K562 (cell line): ENCODE measurements around the gene TOM1L2. TPM values are rescaled to one million over a fixed set of nuclear protein-coding genes. Genes with fewer than 3 reads are reported as not detected.

Source experiments
- BRCA1 ChIP-seq, 2 experiments: fragments of 450-650 bp in 1 of 2; sonication (generic) in 1 of 2; formaldehyde crosslinking in 1 of 2; IDR thresholded peaks; 2 replicates each; pipeline versions ENCODE4 v1.5.0 to v1.6.1; 2017 to 2020; ENCODE audit warnings: mild to moderate bottlenecking in 1 of 2, missing genetic modification reagents in 1 of 2
- DMBX1 ChIP-seq: fragments of 250-450 bp; sonication (Bioruptor Pico); IDR thresholded peaks from 2 replicates; pipeline ENCODE4 v1.8.0; 2022; ENCODE audit warnings: inconsistent platforms, mild to moderate bottlenecking, moderate library complexity, borderline replicate concordance
- MAFK ChIP-seq: IDR thresholded peaks from 2 replicates; pipeline ENCODE4 v1.6.1; 2011; ENCODE audit warnings: low read length, improper control_type of control experiment
- NFXL1 ChIP-seq: fragments of 450-650 bp; formaldehyde crosslinking; IDR thresholded peaks from 2 replicates; pipeline ENCODE4 v1.4.0; 2021; ENCODE audit warnings: mild to moderate bottlenecking
- RBM17 ChIP-seq: fragments of 200-400 bp; formaldehyde crosslinking; IDR thresholded peaks from 2 replicates; pipeline ENCODE4 v1.6.1; 2017; ENCODE audit warnings: low read depth, mild to moderate bottlenecking, low read length, borderline replicate concordance
- SREBF2 ChIP-seq: sonication (generic); formaldehyde crosslinking; IDR thresholded peaks from 2 replicates; pipeline ENCODE4 v1.4.0; 2020; ENCODE audit warnings: mild to moderate bottlenecking, missing genetic modification reagents
- ZNF354B ChIP-seq: fragments of 250-450 bp; sonication (Bioruptor Pico); IDR thresholded peaks from 2 replicates; pipeline ENCODE4 v1.4.0; 2020
- polyA plus RNA-seq, 8 experiments: library from polyadenylated mRNA; depleted of rRNA in 4 of 8; stranded (reverse) in 5 of 8; unstranded in 3 of 8; fragments of >200 nt; fragmentation: Nextera tagmentation in 2 of 8; fragmentation: Illumina TruSeq in 1 of 8; extraction: Ambion mirVana in 2 of 8; extraction: Trizol in 1 of 8; gene quantifications; 2 replicates each; pipeline versions ENCODE4 v1.2.1 to v1.2.3, GENCODE V29; 2011 to 2014; ENCODE audit warnings: inconsistent platforms in 1 of 8, missing spikeins in 1 of 8
- total RNA-seq, 7 experiments: library from RNA; depleted of rRNA in 6 of 7; stranded (reverse); fragments of >200 nt in 6 of 7; fragmentation: Illumina TruSeq in 2 of 7; extraction: Trizol in 2 of 7; gene quantifications; 2 replicates each; pipeline versions ENCODE4 v1.2.1 to v1.2.3, GENCODE V29; 2011 to 2021; ENCODE audit warnings: low replicate concordance in 1 of 7
- TF ChIP-seq, protein P1 (sequence below): fragments of 200-600 bp; sonication (generic); IDR thresholded peaks from one replicate; pipeline ENCODE4 v1.6.1; 2012; ENCODE audit warnings: mild to moderate bottlenecking, low read depth, low read length, inconsistent platforms
- TF ChIP-seq, protein P2 (sequence below): fragments of 250-450 bp; sonication (Bioruptor Pico); IDR thresholded peaks from 2 replicates; pipeline ENCODE4 v1.8.0; 2022; ENCODE audit warnings: inconsistent platforms
- TF ChIP-seq, protein P3 (sequence below): sonication (generic); formaldehyde crosslinking; IDR thresholded peaks from 2 replicates; pipeline ENCODE4 v1.5.0; 2020; ENCODE audit warnings: missing genetic modification reagents

The TOM1L2 gene
- total and polyA plus RNA-seq, 9 of the 15 experiments (the other 6 are each of a cell fraction or from before 2014, with no cell fraction given), result 0.07 to 6.0 (median 2.5) TPM

DNA sequence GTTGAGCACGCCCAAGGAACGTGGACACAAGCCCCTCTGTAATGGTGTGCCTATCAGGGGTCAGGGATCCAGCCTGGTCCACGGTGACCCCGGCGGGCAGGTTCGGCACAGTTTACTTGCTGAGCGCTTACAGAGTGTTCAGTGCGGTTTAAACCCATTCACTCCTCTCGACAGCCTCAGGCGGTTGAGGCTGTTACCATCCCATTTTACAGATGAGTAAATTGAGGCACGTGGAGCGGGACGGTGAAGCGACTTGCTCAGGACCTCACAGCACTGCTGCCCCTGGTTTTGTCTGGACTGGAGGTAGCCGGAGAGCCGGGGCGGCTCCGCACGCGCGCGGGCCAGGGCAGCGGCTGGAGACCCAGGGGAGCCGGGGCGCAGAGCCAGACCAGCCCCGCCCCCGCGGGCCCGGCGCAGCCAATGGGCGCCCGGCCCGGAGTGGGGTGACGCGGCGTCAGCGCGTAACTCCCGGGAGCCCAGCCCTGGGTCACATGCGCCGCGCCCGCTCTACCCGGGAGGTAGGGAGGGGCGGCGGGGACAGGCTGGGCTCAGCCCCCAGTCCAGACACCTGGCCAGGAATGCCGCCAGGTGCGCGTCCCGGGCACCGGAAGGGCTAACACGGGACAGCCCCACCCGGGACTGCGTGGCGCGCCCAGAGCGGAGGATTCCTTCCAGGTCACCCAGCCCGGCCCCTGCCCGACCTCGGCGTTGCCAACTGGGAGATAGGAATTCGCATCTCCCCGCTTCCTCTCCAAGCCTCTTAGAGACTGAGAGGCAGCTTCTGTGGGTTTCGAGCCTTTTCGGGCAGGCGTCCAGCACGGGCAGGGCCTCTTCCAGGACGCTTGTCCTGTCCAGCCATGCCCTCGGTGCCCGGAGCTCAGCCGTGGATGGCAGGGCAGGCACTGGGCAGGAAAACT is 132.2 kb downstream of the TOM1L2 start (continued):
- TF ChIP-seq, protein P1, sequence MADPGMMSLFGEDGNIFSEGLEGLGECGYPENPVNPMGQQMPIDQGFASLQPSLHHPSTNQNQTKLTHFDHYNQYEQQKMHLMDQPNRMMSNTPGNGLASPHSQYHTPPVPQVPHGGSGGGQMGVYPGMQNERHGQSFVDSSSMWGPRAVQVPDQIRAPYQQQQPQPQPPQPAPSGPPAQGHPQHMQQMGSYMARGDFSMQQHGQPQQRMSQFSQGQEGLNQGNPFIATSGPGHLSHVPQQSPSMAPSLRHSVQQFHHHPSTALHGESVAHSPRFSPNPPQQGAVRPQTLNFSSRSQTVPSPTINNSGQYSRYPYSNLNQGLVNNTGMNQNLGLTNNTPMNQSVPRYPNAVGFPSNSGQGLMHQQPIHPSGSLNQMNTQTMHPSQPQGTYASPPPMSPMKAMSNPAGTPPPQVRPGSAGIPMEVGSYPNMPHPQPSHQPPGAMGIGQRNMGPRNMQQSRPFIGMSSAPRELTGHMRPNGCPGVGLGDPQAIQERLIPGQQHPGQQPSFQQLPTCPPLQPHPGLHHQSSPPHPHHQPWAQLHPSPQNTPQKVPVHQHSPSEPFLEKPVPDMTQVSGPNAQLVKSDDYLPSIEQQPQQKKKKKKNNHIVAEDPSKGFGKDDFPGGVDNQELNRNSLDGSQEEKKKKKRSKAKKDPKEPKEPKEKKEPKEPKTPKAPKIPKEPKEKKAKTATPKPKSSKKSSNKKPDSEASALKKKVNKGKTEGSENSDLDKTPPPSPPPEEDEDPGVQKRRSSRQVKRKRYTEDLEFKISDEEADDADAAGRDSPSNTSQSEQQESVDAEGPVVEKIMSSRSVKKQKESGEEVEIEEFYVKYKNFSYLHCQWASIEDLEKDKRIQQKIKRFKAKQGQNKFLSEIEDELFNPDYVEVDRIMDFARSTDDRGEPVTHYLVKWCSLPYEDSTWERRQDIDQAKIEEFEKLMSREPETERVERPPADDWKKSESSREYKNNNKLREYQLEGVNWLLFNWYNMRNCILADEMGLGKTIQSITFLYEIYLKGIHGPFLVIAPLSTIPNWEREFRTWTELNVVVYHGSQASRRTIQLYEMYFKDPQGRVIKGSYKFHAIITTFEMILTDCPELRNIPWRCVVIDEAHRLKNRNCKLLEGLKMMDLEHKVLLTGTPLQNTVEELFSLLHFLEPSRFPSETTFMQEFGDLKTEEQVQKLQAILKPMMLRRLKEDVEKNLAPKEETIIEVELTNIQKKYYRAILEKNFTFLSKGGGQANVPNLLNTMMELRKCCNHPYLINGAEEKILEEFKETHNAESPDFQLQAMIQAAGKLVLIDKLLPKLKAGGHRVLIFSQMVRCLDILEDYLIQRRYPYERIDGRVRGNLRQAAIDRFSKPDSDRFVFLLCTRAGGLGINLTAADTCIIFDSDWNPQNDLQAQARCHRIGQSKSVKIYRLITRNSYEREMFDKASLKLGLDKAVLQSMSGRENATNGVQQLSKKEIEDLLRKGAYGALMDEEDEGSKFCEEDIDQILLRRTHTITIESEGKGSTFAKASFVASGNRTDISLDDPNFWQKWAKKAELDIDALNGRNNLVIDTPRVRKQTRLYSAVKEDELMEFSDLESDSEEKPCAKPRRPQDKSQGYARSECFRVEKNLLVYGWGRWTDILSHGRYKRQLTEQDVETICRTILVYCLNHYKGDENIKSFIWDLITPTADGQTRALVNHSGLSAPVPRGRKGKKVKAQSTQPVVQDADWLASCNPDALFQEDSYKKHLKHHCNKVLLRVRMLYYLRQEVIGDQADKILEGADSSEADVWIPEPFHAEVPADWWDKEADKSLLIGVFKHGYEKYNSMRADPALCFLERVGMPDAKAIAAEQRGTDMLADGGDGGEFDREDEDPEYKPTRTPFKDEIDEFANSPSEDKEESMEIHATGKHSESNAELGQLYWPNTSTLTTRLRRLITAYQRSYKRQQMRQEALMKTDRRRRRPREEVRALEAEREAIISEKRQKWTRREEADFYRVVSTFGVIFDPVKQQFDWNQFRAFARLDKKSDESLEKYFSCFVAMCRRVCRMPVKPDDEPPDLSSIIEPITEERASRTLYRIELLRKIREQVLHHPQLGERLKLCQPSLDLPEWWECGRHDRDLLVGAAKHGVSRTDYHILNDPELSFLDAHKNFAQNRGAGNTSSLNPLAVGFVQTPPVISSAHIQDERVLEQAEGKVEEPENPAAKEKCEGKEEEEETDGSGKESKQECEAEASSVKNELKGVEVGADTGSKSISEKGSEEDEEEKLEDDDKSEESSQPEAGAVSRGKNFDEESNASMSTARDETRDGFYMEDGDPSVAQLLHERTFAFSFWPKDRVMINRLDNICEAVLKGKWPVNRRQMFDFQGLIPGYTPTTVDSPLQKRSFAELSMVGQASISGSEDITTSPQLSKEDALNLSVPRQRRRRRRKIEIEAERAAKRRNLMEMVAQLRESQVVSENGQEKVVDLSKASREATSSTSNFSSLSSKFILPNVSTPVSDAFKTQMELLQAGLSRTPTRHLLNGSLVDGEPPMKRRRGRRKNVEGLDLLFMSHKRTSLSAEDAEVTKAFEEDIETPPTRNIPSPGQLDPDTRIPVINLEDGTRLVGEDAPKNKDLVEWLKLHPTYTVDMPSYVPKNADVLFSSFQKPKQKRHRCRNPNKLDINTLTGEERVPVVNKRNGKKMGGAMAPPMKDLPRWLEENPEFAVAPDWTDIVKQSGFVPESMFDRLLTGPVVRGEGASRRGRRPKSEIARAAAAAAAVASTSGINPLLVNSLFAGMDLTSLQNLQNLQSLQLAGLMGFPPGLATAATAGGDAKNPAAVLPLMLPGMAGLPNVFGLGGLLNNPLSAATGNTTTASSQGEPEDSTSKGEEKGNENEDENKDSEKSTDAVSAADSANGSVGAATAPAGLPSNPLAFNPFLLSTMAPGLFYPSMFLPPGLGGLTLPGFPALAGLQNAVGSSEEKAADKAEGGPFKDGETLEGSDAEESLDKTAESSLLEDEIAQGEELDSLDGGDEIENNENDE, result no peak
- TF ChIP-seq BRCA1 (IDR thresholded peaks at IDR 0.05) (no peak), BRCA1 (CRISPR knock-in tag; IDR thresholded peaks at IDR 0.05) (no peak), RBM17 (no peak), MAFK (no peak), SREBF2 (CRISPR knock-in tag) (no peak), DMBX1 (no peak; the same call in 1 of the 2 replicates), ZNF354B (CRISPR knock-in tag) (no peak), NFXL1 (CRISPR knock-in tag) (no peak)
- TF ChIP-seq, protein P2, sequence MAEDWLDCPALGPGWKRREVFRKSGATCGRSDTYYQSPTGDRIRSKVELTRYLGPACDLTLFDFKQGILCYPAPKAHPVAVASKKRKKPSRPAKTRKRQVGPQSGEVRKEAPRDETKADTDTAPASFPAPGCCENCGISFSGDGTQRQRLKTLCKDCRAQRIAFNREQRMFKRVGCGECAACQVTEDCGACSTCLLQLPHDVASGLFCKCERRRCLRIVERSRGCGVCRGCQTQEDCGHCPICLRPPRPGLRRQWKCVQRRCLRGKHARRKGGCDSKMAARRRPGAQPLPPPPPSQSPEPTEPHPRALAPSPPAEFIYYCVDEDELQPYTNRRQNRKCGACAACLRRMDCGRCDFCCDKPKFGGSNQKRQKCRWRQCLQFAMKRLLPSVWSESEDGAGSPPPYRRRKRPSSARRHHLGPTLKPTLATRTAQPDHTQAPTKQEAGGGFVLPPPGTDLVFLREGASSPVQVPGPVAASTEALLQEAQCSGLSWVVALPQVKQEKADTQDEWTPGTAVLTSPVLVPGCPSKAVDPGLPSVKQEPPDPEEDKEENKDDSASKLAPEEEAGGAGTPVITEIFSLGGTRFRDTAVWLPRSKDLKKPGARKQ (CRISPR knock-in tag), result no peak
- TF ChIP-seq, protein P3, sequence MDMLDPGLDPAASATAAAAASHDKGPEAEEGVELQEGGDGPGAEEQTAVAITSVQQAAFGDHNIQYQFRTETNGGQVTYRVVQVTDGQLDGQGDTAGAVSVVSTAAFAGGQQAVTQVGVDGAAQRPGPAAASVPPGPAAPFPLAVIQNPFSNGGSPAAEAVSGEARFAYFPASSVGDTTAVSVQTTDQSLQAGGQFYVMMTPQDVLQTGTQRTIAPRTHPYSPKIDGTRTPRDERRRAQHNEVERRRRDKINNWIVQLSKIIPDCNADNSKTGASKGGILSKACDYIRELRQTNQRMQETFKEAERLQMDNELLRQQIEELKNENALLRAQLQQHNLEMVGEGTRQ, result peak; percentile 87
